Osteocyte (in vitro differentiated cells): ENCODE data around the gene RSRC1. TPM values are rescaled to one million over a fixed set of nuclear protein-coding genes. Genes with fewer than 3 reads are reported as not detected.
"Not testable (repeated sequence)": the region's sequence is repeated elsewhere in the genome, so short reads cannot be mapped to it uniquely, and the experiment has no call there.

Experiments used
- DNase-seq: peaks from one replicate; pipeline ENCODE4 v3.0.0; 2021; ENCODE audit warnings: mixed read lengths; ENCODE audit not compliant: unreplicated experiment; ENCODE audit errors: extremely low spot score
- H3K27ac Mint-ChIP-seq: one replicate; pipeline ENCODE4 v1.8.0; 2021; ENCODE audit warnings: mild to moderate bottlenecking, mixed read lengths; ENCODE audit not compliant: unreplicated experiment
- H3K27me3 Mint-ChIP-seq: one replicate; pipeline ENCODE4 v1.8.0; 2021; ENCODE audit warnings: mixed read lengths; ENCODE audit not compliant: unreplicated experiment
- H3K36me3 Mint-ChIP-seq: one replicate; pipeline ENCODE4 v1.8.0; 2021; ENCODE audit warnings: mixed read lengths; ENCODE audit not compliant: unreplicated experiment
- H3K4me1 Mint-ChIP-seq: one replicate; pipeline ENCODE4 v1.8.0; 2021; ENCODE audit warnings: mixed read lengths; ENCODE audit not compliant: unreplicated experiment
- H3K4me3 Mint-ChIP-seq: one replicate; pipeline ENCODE4 v1.8.0; 2021; ENCODE audit warnings: mild to moderate bottlenecking, moderate library complexity, mixed read lengths; ENCODE audit not compliant: unreplicated experiment
- H3K9me3 Mint-ChIP-seq: one replicate; pipeline ENCODE4 v1.8.0; 2021; ENCODE audit warnings: mixed read lengths; ENCODE audit not compliant: unreplicated experiment
- total RNA-seq: library from RNA; stranded (reverse); gene quantifications from 2 replicates; pipeline ENCODE4 v1.2.1, GENCODE V29; 2021
- TF ChIP-seq, protein P1 (sequence below): fragments of 200-600 bp; sonication (generic); IDR thresholded peaks from 2 replicates; pipeline ENCODE4 v1.5.0; 2021; ENCODE audit warnings: antibody characterized with exemption, mild to moderate bottlenecking, moderate library complexity

RSRC1 gene
- total RNA-seq, 1 donor from 2014 or later: 26.3 TPM

DNA sequence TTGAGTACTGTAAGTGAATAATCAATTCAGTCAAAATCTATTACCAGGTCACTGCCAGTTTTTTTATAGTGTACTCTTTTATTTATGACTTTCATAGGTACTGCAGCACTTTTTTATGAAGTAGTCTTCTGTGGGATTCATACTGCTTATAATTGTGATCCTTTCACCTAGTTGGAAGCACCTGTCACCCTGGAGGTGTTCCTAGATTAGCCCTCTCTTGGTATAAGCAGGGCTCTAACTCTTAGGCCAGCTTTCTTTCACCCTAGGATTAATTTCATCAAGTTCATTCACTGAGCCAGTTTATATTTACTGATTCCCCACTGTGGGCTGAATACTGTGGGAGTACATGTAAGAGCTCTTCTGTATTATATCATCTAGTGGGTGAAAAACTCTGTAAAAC, 395.2 kb downstream of the RSRC1 start:
- Mint-ChIP-seq H3K27me3 (no peaks in the 10 kb centered on the region), H3K9me3 (peaks cover 12% of the 10 kb centered on the region), H3K4me3 (no peak overlapping the region), H3K36me3 (no peaks in the 10 kb centered on the region), H3K27ac (no peak overlapping the region), H3K4me1 (peaks cover 3% of the 10 kb centered on the region)
- TF ChIP-seq, protein P1, sequence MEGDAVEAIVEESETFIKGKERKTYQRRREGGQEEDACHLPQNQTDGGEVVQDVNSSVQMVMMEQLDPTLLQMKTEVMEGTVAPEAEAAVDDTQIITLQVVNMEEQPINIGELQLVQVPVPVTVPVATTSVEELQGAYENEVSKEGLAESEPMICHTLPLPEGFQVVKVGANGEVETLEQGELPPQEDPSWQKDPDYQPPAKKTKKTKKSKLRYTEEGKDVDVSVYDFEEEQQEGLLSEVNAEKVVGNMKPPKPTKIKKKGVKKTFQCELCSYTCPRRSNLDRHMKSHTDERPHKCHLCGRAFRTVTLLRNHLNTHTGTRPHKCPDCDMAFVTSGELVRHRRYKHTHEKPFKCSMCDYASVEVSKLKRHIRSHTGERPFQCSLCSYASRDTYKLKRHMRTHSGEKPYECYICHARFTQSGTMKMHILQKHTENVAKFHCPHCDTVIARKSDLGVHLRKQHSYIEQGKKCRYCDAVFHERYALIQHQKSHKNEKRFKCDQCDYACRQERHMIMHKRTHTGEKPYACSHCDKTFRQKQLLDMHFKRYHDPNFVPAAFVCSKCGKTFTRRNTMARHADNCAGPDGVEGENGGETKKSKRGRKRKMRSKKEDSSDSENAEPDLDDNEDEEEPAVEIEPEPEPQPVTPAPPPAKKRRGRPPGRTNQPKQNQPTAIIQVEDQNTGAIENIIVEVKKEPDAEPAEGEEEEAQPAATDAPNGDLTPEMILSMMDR: no peak
- no peak for DNase-seq

DNA sequence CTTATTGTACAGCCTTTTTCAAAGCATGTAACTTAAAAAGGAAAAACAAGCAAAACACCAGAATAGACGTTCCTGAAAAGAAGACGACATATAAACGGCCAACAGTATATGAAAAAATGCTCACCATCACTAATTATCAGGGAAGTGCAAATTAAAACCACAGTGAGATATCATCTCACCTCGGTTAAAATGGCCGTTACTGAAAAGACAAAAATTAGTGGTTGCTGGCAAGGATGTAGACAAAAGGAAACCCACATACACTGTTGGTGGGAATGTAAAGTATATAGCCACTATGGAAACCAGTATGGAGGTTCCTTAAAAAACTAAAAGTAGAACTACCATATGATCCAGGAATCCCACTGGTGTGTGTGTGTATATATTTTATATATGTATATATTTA, 396.6 kb downstream of the RSRC1 start:
- TF ChIP-seq, protein P1: no peak
- peaks cover 3% of the 10 kb centered on the region for H3K4me1 Mint-ChIP-seq
- no peak overlapping the region for H3K27ac Mint-ChIP-seq
- H3K36me3 Mint-ChIP-seq: no peaks in the 10 kb centered on the region
- H3K4me3 Mint-ChIP-seq: no peak overlapping the region
- H3K9me3 Mint-ChIP-seq: peaks cover 7% of the 10 kb centered on the region
- no peaks in the 10 kb centered on the region for H3K27me3 Mint-ChIP-seq
- no peak for DNase-seq

DNA sequence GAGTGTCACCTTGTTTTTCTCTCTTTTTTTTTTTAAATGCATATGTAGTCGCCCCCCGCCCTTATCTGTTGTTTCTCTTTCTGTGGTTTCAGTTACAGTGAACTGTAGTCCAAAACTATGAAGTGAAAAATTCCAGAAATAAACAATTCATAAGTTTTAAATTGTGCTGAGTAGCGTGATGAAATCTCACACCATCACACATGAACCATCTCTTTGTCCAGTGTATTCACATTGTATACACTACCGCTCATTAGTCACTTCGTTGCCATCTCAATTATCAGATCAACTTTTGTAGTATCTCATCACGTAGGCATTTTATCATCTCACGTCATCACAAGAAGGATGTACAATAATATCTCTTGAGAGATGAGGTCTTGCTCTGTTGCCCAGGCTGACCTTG, 398.6 kb downstream of the RSRC1 start:
- no peak overlapping the region for H3K4me3 Mint-ChIP-seq
- TF ChIP-seq, protein P1: no peak
- peaks cover 3% of the 10 kb centered on the region for H3K4me1 Mint-ChIP-seq
- no peaks in the 10 kb centered on the region for H3K36me3 Mint-ChIP-seq
- H3K27ac Mint-ChIP-seq: no peak overlapping the region
- no peak for DNase-seq
- H3K9me3 Mint-ChIP-seq: no peaks in the 10 kb centered on the region
- H3K27me3 Mint-ChIP-seq: no peaks in the 10 kb centered on the region

DNA sequence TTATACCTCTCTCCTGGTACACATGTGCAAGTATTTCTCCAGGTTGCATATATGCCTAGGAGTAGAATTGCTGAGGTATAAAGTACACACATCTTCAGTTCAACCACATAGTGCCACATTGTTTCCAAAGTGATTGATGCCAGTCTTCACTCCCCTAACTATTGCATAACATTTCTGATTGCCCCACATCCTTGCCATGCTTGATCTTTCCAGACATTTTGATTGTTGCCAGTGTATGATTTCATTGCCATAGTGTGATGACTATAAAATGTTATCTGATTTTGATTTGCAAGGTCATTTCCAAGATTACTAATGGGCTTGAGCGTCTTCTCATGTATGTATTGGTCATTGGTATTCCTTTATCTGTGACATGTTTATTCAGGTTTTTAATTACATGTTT, 400.0 kb downstream of the RSRC1 start:
- H3K9me3 Mint-ChIP-seq: peaks cover 4% of the 10 kb centered on the region
- TF ChIP-seq, protein P1: no peak
- H3K4me3 Mint-ChIP-seq: no peak overlapping the region
- DNase-seq: no peak
- H3K36me3 Mint-ChIP-seq: peaks cover 3% of the 10 kb centered on the region
- H3K4me1 Mint-ChIP-seq: peaks cover 3% of the 10 kb centered on the region
- H3K27me3 Mint-ChIP-seq: no peaks in the 10 kb centered on the region
- H3K27ac Mint-ChIP-seq: no peak overlapping the region

DNA sequence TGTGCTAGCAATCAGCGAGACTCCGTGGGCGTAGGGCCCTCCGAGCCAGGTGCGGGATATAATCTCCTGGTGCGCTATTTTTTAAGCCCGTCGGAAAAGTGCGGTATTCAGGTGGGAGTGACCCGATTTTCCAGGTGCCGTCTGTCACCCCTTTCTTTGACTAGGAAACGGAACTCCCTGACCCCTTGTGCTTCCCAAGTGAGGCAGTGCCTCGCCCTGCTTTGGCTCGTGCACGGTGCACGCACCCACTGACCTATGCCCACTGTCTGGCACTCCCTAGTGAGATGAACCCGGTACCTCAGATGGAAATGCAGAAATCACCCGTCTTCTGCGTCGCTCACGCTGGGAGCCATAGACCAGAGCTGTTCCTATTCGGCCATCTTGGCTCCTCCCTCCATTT, 406.8 kb downstream of the RSRC1 start:
- not testable (repeated sequence) for H3K4me3 Mint-ChIP-seq, H3K27ac Mint-ChIP-seq, DNase-seq, H3K27me3 Mint-ChIP-seq, H3K36me3 Mint-ChIP-seq, H3K4me1 Mint-ChIP-seq, H3K9me3 Mint-ChIP-seq

DNA sequence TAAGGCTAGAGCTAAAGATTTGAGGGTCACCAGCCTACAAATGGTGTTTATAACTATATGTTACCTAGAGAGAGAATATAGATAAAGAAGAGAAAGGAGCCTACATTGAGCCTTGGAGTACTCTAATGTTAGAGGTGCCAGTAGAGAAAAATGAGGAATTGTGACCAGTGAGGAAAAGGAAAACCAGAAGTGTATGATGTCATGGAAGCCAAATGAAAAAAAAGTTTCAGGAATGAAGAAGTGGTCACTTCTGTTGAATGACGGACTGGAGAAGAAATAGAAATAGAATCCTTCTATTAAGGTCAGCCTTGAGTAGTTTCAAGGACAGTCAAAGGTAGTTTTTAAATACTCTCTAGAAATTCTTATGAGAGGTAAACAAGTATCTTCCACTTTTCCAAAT, 409.9 kb downstream of the RSRC1 start:
- no peak overlapping the region for H3K27ac Mint-ChIP-seq
- H3K36me3 Mint-ChIP-seq: no peaks in the 10 kb centered on the region
- H3K9me3 Mint-ChIP-seq: peaks cover 12% of the 10 kb centered on the region
- H3K27me3 Mint-ChIP-seq: no peaks in the 10 kb centered on the region
- H3K4me1 Mint-ChIP-seq: peaks cover 6% of the 10 kb centered on the region
- TF ChIP-seq, protein P1: no peak
- H3K4me3 Mint-ChIP-seq: no peak overlapping the region
- DNase-seq: no peak
